ENCODE results near the gene HELQ.

The HELQ gene

DNA sequence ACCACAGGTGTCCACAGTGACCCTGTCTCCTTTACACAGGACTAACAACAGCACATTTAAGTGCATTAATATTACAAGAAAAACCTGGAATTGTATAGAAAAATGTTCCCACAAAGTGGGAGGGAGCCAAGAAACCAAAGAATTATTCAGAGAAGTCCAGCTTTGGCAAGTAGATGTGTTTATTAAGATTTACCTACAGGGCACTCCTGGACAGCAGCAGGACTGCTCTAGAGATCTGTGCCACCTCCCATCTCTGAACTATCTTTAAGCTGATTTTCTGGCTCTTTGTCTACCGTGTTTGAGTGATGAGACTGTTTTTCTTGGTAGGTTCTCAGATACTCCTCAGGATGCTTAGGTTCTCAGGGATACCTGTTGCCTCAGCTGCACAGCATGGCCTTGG is 82.7 kb downstream of the HELQ start:
- no peak for DNase-seq (ENCODE audit: low read depth in 2 of 3, low spot score in 1 of 3)

- DNase-seq (ENCODE audit: low read depth in 2 of 3, low spot score in 1 of 3): no peak
Measured at GRCh38 chr4:83371936-83372335, 83.7 kb downstream of the HELQ start.

- no peak for DNase-seq (ENCODE audit: low read depth in 2 of 3, low spot score in 1 of 3)
Measured at GRCh38 chr4:83371235-83371634, 84.4 kb downstream of the HELQ start.

DNA sequence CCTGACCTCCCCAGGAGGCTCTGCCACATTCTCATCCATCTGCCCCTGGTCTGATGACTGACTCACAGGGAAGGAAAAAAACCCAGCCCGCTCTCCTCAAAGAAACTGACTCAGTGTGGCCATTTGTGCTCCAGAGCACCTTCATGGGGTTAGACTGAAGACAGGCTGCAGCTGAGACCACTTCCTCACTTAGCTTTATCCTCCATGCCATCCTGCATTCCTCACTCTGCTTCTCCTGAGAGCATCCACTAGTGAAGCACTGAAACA is 85.0 kb downstream of the HELQ start:
- no peak for DNase-seq (ENCODE audit: low read depth in 2 of 3, low spot score in 1 of 3)

- no peak for DNase-seq (ENCODE audit: low read depth in 2 of 3, low spot score in 1 of 3)
Measured at GRCh38 chr4:83369831-83370639, 85.6 kb downstream of the HELQ start.

- no peak for DNase-seq (ENCODE audit: low read depth in 2 of 3, low spot score in 1 of 3)
Measured at GRCh38 chr4:83364312-83364711, 91.3 kb downstream of the HELQ start.

- DNase-seq (ENCODE audit: low read depth in 2 of 3, low spot score in 1 of 3): no peak
Measured at GRCh38 chr4:83362492-83363329, 92.9 kb downstream of the HELQ start.

DNA sequence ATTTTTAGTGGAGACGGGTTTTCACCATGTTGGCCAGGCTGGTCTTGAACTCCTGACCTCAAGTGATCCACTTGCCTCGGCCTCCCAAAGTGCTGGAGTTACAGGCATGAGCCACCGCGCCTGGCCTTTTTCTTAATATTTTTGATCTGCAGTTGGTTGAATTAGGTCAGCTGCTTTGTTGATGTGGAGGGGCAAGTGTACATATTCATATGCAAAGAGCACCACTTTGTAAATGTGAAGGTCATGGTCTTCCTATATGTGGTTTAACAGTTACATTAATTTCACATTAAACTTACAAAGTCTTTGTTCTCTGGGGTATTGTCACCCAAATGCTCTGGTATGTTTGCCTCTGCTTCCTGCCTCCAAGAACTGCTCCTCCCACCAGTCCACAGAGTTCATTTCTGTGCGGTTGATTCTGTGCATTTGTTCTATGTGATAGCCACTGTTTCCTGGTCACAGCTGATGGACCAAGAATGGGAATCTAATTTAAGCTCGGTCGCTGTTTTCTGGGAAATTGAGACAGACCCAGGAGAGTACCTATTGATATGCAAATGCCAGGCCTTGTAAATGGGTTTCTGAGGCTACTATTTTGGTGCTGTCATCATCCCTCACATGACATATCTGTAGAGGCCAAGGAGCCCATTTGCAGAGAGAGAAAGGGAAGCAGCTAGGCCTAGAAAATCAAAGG is 94.1 kb downstream of the HELQ start:
- no peak for DNase-seq (ENCODE audit: low read depth in 2 of 3, low spot score in 1 of 3)

GRCh38 chr4:83360018-83360417 is 95.6 kb downstream of the HELQ start:
- DNase-seq (ENCODE audit: low read depth in 2 of 3, low spot score in 1 of 3): no peak

GRCh38 chr4:83358410-83358809 is 97.2 kb downstream of the HELQ start:
- DNase-seq (ENCODE audit: low read depth in 2 of 3, low spot score in 1 of 3): no peak

Measured in stimulated activated CD4-positive, alpha-beta T cell treated with anti-CD3 and anti-CD28 coated beads, Interleukin-12 subunit alpha, Interleukin-12 subunit beta, amount 100 ng/mL, for 48 hours (primary cell).